ENCODE measurements around the gene PARVA.

The PARVA gene

GRCh38 chr11:12482839-12483238 is 105.5 kb downstream of the PARVA start:
- TF ChIP-seq, protein P1, sequence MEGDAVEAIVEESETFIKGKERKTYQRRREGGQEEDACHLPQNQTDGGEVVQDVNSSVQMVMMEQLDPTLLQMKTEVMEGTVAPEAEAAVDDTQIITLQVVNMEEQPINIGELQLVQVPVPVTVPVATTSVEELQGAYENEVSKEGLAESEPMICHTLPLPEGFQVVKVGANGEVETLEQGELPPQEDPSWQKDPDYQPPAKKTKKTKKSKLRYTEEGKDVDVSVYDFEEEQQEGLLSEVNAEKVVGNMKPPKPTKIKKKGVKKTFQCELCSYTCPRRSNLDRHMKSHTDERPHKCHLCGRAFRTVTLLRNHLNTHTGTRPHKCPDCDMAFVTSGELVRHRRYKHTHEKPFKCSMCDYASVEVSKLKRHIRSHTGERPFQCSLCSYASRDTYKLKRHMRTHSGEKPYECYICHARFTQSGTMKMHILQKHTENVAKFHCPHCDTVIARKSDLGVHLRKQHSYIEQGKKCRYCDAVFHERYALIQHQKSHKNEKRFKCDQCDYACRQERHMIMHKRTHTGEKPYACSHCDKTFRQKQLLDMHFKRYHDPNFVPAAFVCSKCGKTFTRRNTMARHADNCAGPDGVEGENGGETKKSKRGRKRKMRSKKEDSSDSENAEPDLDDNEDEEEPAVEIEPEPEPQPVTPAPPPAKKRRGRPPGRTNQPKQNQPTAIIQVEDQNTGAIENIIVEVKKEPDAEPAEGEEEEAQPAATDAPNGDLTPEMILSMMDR (IDR thresholded peaks at IDR 0.05; ENCODE audit: extremely low read depth, insufficient read depth, missing control alignments), result no peak
- in situ Hi-C loops (cut with MboI; ENCODE audit: low pct_unique_long_range_greater_than_20kb, low sequenced_read_pairs, unreplicated experiment), result no loop called here
- no peak for DNase-seq (ENCODE audit: low spot score)

- DNase-seq (ENCODE audit: low spot score), result no peak
- TF ChIP-seq, protein P1 (IDR thresholded peaks at IDR 0.05; ENCODE audit: extremely low read depth, insufficient read depth, missing control alignments), result no peak
- in situ Hi-C loops (cut with MboI; ENCODE audit: low pct_unique_long_range_greater_than_20kb, low sequenced_read_pairs, unreplicated experiment), result no loop called here
Observed at GRCh38 chr11:12483604-12484003, 106.2 kb downstream of the PARVA start.

GRCh38 chr11:12485328-12485727 is 108.0 kb downstream of the PARVA start:
- in situ Hi-C loops (cut with MboI; ENCODE audit: low pct_unique_long_range_greater_than_20kb, low sequenced_read_pairs, unreplicated experiment), result no loop called here
- TF ChIP-seq, protein P1 (IDR thresholded peaks at IDR 0.05; ENCODE audit: extremely low read depth, insufficient read depth, missing control alignments), result no peak

GRCh38 chr11:12489246-12489772 is 111.9 kb downstream of the PARVA start:
- DNase-seq (ENCODE audit: low spot score), result no peak
- in situ Hi-C loops (cut with MboI; ENCODE audit: low pct_unique_long_range_greater_than_20kb, low sequenced_read_pairs, unreplicated experiment), result no loop called here
- TF ChIP-seq, protein P1 (IDR thresholded peaks at IDR 0.05; ENCODE audit: extremely low read depth, insufficient read depth, missing control alignments), result no peak

More at GRCh38 chr11:12485328-12485727, 108.0 kb downstream of the PARVA start:
- no peak for DNase-seq (ENCODE audit: low spot score)

DNA sequence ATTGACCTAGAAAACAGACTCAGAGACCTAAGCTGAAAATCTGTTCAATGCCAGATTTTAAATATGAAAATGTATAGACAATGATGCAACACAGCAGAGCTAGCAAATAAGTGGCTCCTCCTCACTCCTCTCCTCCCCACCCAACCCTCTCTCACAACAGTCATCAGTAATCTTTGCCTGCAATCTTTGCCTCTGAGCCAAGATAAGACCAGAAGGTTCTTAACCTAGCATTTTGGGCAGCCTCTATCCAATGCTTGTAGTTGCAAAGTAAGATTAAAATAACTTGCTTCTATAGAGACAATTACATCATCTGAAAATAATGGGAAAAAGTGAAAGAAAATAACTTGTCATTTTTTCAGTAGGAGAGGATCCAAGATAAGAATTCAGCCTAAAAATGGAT is 117.3 kb downstream of the PARVA start:
- TF ChIP-seq, protein P1 (IDR thresholded peaks at IDR 0.05; ENCODE audit: extremely low read depth, insufficient read depth, missing control alignments), result no peak
- in situ Hi-C loops (cut with MboI; ENCODE audit: low pct_unique_long_range_greater_than_20kb, low sequenced_read_pairs, unreplicated experiment), result no loop called here
- DNase-seq (ENCODE audit: low spot score), result no peak

- in situ Hi-C loops (cut with MboI; ENCODE audit: low pct_unique_long_range_greater_than_20kb, low sequenced_read_pairs, unreplicated experiment), result no loop called here
- TF ChIP-seq, protein P1 (IDR thresholded peaks at IDR 0.05; ENCODE audit: extremely low read depth, insufficient read depth, missing control alignments), result no peak
- DNase-seq (ENCODE audit: low spot score), result no peak
Observed at GRCh38 chr11:12496181-12497025, 119.0 kb downstream of the PARVA start.
